ENCODE measurements around the gene IQCH. TPM values are rescaled to one million over a fixed set of nuclear protein-coding genes. Genes with fewer than 3 reads are reported as not detected.

The IQCH gene
- total RNA-seq, 1 donor from 2014 or later, result 2.8 TPM

DNA sequence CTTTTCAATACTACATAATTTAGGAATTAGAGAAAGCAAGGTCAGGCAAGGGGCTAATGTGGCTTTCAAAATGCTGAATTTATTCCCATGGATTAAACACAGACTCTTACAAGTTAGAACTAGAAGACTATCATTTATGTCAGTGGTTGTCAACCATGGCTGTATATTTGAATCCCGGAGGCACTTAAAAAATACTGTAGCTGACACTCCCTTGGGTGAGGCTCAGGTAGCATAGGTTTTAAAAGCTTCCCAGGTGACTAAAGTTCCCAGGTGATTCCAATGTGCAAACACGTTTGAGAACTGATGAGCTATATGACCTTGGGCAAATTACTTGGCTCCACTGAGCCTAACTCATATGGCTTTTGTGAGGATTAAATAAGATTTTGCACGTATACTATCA, 29.7 kb upstream of the IQCH start:
- Mint-ChIP-seq H3K27ac (ENCODE audit: unreplicated experiment) (no peak overlapping the region), H3K27me3 (ENCODE audit: low read depth) (no peaks in the 10 kb centered on the region), H3K36me3 (ENCODE audit: low read depth) (peaks cover 5% of the 10 kb centered on the region), H3K9me3 (no peaks in the 10 kb centered on the region), H3K4me3 (no peak overlapping the region), H3K4me1 (no peaks in the 10 kb centered on the region)
- no peak for TF ChIP-seq CTCF (conservative IDR thresholded peaks at IDR 0.05)
- no peak for DNase-seq (ENCODE audit: low read depth, low spot score)

DNA sequence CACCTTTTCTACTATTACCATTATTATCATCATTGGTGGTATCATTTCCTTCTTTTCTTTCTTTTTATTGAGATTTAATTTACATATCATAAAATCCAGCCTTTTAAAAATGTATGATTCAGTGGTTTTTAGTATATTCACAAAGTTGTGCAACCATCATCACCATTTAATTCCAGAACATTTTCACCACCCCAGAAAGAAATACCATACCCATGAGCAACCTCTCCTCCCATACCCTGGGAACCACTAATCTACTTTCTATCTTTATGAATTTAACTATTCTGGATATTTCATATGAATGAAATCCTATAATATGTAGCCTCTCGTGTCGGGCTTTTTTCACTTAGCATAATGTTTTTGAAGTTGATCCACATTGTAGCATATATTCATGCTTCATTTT, 29.2 kb upstream of the IQCH start:
- TF ChIP-seq CTCF (conservative IDR thresholded peaks at IDR 0.05), result no peak
- Mint-ChIP-seq H3K4me3 (no peak overlapping the region), H3K9me3 (no peaks in the 10 kb centered on the region), H3K4me1 (no peaks in the 10 kb centered on the region), H3K27me3 (ENCODE audit: low read depth) (no peaks in the 10 kb centered on the region), H3K27ac (ENCODE audit: unreplicated experiment) (no peak overlapping the region), H3K36me3 (ENCODE audit: low read depth) (peaks cover 5% of the 10 kb centered on the region)
- no peak for DNase-seq (ENCODE audit: low read depth, low spot score)

- Mint-ChIP-seq H3K9me3 (no peaks in the 10 kb centered on the region), H3K4me3 (no peak overlapping the region), H3K27ac (ENCODE audit: unreplicated experiment) (no peak overlapping the region), H3K36me3 (ENCODE audit: low read depth) (peaks cover 12% of the 10 kb centered on the region), H3K4me1 (no peaks in the 10 kb centered on the region), H3K27me3 (ENCODE audit: low read depth) (no peaks in the 10 kb centered on the region)
- no peak for TF ChIP-seq CTCF (conservative IDR thresholded peaks at IDR 0.05)
- no peak for DNase-seq (ENCODE audit: low read depth, low spot score)
Measured at GRCh38 chr15:67227431-67227830, 27.2 kb upstream of the IQCH start.

GRCh38 chr15:67227846-67228245, 26.7 kb upstream of the IQCH start:
- no peaks in the 10 kb centered on the region for H3K9me3 Mint-ChIP-seq
- DNase-seq (ENCODE audit: low read depth, low spot score), result no peak

DNA sequence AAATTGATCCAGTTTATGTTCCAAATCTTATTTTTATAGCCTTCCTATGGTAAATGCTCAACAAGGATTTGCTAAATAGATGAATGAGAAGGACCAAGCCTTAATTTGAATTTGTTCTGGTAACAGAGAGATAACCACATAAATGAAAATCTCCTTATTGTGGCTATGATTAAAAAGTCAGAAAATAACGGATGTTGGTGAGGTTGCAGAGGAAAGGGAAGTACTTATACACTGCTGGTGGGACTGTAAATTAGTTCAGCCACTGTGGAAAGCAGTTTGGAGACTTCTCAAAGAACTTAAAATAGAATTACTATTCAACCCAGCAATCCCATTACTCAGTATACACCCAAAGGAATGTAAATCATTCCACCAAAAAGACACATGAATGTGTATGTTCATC, 26.3 kb upstream of the IQCH start:
- H3K9me3 Mint-ChIP-seq, result no peaks in the 10 kb centered on the region
- no peaks in the 10 kb centered on the region for H3K27me3 Mint-ChIP-seq (ENCODE audit: low read depth)
- no peak for DNase-seq (ENCODE audit: low read depth, low spot score)
- H3K27ac Mint-ChIP-seq (ENCODE audit: unreplicated experiment), result no peak overlapping the region
- no peaks in the 10 kb centered on the region for H3K4me1 Mint-ChIP-seq
- H3K36me3 Mint-ChIP-seq (ENCODE audit: low read depth), result peaks cover 16% of the 10 kb centered on the region
- TF ChIP-seq CTCF (conservative IDR thresholded peaks at IDR 0.05), result no peak
- no peak overlapping the region for H3K4me3 Mint-ChIP-seq

More at GRCh38 chr15:67227846-67228245, 26.7 kb upstream of the IQCH start:
- no peak for TF ChIP-seq CTCF (conservative IDR thresholded peaks at IDR 0.05)
- H3K4me3 Mint-ChIP-seq, result no peak overlapping the region
- no peak overlapping the region for H3K27ac Mint-ChIP-seq (ENCODE audit: unreplicated experiment)
- no peaks in the 10 kb centered on the region for H3K27me3 Mint-ChIP-seq (ENCODE audit: low read depth)
- H3K4me1 Mint-ChIP-seq, result no peaks in the 10 kb centered on the region
- peaks cover 13% of the 10 kb centered on the region for H3K36me3 Mint-ChIP-seq (ENCODE audit: low read depth)

DNA sequence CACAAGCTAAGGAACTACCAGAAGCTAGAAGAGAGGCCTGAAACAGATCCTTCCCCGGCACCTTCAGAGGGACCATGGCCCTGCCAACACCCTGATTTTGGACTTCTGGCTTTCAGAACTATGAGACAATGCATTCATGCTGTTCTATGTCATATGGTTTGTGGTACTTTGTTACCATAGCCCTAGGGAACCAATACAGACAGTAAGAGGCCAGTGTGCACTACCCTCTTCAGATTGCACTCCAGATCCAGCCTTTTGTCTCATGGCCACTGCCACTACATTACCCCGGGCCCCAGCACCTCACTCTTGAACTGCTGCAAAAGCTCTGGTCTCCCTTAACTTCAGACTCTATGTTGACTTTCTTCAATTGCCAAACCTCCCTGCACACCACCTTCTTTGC, 24.1 kb upstream of the IQCH start:
- Mint-ChIP-seq H3K4me3 (no peak overlapping the region), H3K9me3 (no peaks in the 10 kb centered on the region), H3K36me3 (ENCODE audit: low read depth) (peaks cover 20% of the 10 kb centered on the region), H3K27me3 (ENCODE audit: low read depth) (no peaks in the 10 kb centered on the region), H3K27ac (ENCODE audit: unreplicated experiment) (no peak overlapping the region), H3K4me1 (no peaks in the 10 kb centered on the region)
- TF ChIP-seq CTCF (conservative IDR thresholded peaks at IDR 0.05), result no peak
- no peak for DNase-seq (ENCODE audit: low read depth, low spot score)

All from neural crest cell (in vitro differentiated cells).